Left ventricle myocardium inferior (tissue), 1 donor: Measurements from ENCODE around the gene CD81. TPM values are rescaled to one million over a fixed set of nuclear protein-coding genes. Genes with fewer than 3 reads are reported as not detected.
A peak's percentile ranks its signal among the peaks of the same experiment; 100 is the strongest.

Experiments
- DNase-seq: peaks from one replicate; pipeline ENCODE4 v3.0.0-alpha.2; 2020
- H3K27ac ChIP-seq: fragments of 200-600 bp; replicated peaks from 2 replicates; pipeline ENCODE4 v1.8.0; 2021
- H3K27me3 ChIP-seq: fragments of 200-600 bp; 2 replicates; pipeline ENCODE4 v1.8.0; 2021; ENCODE audit warnings: low read depth
- H3K36me3 ChIP-seq: fragments of 200-600 bp; 2 replicates; pipeline ENCODE4 v1.8.0; 2021
- H3K4me1 ChIP-seq: fragments of 200-600 bp; 2 replicates; pipeline ENCODE4 v1.8.0; 2021
- H3K4me3 ChIP-seq: fragments of 200-600 bp; 2 replicates; pipeline ENCODE4 v1.8.0; 2021; ENCODE audit warnings: mild to moderate bottlenecking, moderate library complexity
- H3K9me3 ChIP-seq: fragments of 200-600 bp; replicated peaks from 2 replicates; pipeline ENCODE4 v1.8.0; 2021
- CTCF ChIP-seq: fragments of 200-600 bp; IDR thresholded peaks from 2 replicates; pipeline ENCODE4 v1.8.0; 2021; ENCODE audit warnings: antibody characterized with exemption, mild to moderate bottlenecking, borderline replicate concordance
- intact Hi-C: fragments of 100-400 bp; cut with micrococcal nuclease; formaldehyde crosslinking; loops from one replicate; pipeline ENCODE4 v1.11.0; 2022
- total RNA-seq: library from RNA; stranded (reverse); fragmentation: NEBNext Ultra II Directional; extraction: Animal tissue kit (Norgen Biotek cat#: 25700); gene quantifications from one replicate; pipeline ENCODE4 v1.2.1, GENCODE V29; 2021
- donor health status: DM: no; HTN: yes; CAD: no; lungs with severe emphysema.

The CD81 gene
- total RNA-seq, 1 donor from 2014 or later: 412 TPM

GRCh38 chr11:2437516-2437915 is 60.4 kb downstream of the CD81 start:
- Histone ChIP-seq H3K36me3 (no peaks in the 10 kb centered on the region), H3K27ac (no peak overlapping the region), H3K9me3 (peaks cover 16% of the 10 kb centered on the region), H3K4me3 (no peak overlapping the region), H3K27me3 (peaks cover 18% of the 10 kb centered on the region), H3K4me1 (no peaks in the 10 kb centered on the region)
- no peak for TF ChIP-seq CTCF
- intact Hi-C loops: no loop called here
- peak; percentile 4 for DNase-seq

GRCh38 chr11:2439820-2440219 is 62.7 kb downstream of the CD81 start:
- Histone ChIP-seq H3K27me3 (peaks cover 32% of the 10 kb centered on the region), H3K4me3 (no peak overlapping the region), H3K4me1 (peaks cover 6% of the 10 kb centered on the region), H3K36me3 (no peaks in the 10 kb centered on the region), H3K27ac (no peak overlapping the region), H3K9me3 (peaks cover 16% of the 10 kb centered on the region)
- no peak for DNase-seq
- no peak for TF ChIP-seq CTCF
- intact Hi-C loops: no loop called here

- Histone ChIP-seq H3K36me3 (no peaks in the 10 kb centered on the region), H3K4me1 (peaks cover 10% of the 10 kb centered on the region), H3K27me3 (peaks cover 32% of the 10 kb centered on the region), H3K27ac (no peak overlapping the region), H3K9me3 (peaks cover 16% of the 10 kb centered on the region), H3K4me3 (no peak overlapping the region)
- DNase-seq: no peak
- no peak for TF ChIP-seq CTCF
- intact Hi-C loops: no loop called here
Observed at GRCh38 chr11:2440646-2441045, 63.5 kb downstream of the CD81 start.

GRCh38 chr11:2441171-2441570 is 64.1 kb downstream of the CD81 start:
- TF ChIP-seq CTCF: no peak
- H3K27me3 ChIP-seq: peaks cover 31% of the 10 kb centered on the region
- intact Hi-C loops: no loop called here
- peaks cover 16% of the 10 kb centered on the region for H3K4me1 ChIP-seq
- no peak overlapping the region for H3K4me3 ChIP-seq
- no peak overlapping the region for H3K27ac ChIP-seq
- no peak for DNase-seq
- H3K36me3 ChIP-seq: no peaks in the 10 kb centered on the region
- H3K9me3 ChIP-seq: peaks cover 16% of the 10 kb centered on the region

DNA sequence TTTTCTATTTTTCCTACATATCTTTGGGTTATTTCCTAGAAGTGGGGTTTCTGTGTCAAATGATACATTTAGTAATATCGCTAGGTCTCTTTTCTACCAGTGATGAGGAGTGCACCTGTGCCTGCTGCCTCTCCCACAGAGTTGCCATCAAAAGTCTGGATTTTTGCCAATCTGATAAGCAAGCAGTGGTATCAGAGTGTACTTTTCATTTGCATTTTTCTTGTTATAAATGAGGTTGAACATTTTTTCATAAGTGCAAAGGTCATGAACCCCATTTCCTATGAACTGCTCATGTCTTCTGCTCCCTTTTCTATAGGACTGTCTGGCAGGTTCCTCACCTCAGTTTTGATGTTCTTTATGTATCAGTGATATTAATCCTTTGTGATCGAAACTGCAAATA is 65.5 kb downstream of the CD81 start:
- no peak for TF ChIP-seq CTCF
- Histone ChIP-seq H3K4me1 (peaks cover 30% of the 10 kb centered on the region), H3K36me3 (no peaks in the 10 kb centered on the region), H3K9me3 (peaks cover 16% of the 10 kb centered on the region), H3K27ac (no peak overlapping the region), H3K4me3 (no peak overlapping the region), H3K27me3 (peaks cover 27% of the 10 kb centered on the region)
- intact Hi-C loops: no loop called here
- DNase-seq: no peak

- TF ChIP-seq CTCF: no peak
- intact Hi-C loops: no loop called here
- no peak overlapping the region for H3K27ac ChIP-seq
- H3K9me3 ChIP-seq: peaks cover 16% of the 10 kb centered on the region
- no peaks in the 10 kb centered on the region for H3K36me3 ChIP-seq
- H3K4me3 ChIP-seq: no peak overlapping the region
- H3K27me3 ChIP-seq: peaks cover 27% of the 10 kb centered on the region
- peaks cover 38% of the 10 kb centered on the region for H3K4me1 ChIP-seq
- no peak for DNase-seq
Observed at GRCh38 chr11:2443406-2443805, 66.3 kb downstream of the CD81 start.
